HG03175 (cell line): ENCODE results near the gene DPP3.

ENCODE experiments used
- ATAC-seq: cut with Tn5 transposase; IDR thresholded peaks from one replicate; pipeline ENCODE4 v1.9.1; 2021; ENCODE audit warnings: mild to moderate bottlenecking, moderate library complexity; ENCODE audit not compliant: unreplicated experiment

Gene DPP3

GRCh38 chr11:66554602-66555001 is 74.4 kb downstream of the DPP3 start:
- ATAC-seq = no peak

DNA sequence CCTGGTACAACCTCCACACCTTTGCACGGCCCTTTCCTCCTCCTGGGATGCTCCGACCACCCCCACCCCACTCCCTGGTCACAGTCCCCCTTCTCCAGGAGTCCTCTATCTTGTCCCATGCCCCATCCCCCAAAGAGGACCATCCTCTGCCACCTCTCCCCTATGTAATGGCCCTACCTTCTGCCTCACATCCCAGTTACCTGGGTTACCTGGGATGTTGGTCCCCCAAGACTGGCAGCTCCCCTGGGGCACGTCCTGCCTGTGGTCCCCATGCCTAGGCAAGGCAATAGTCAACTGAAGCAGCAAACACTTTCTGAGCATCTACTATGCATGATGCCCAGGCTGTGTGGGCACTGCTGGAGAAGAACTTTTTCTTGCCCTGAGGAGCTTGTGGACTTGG is 75.2 kb downstream of the DPP3 start:
- ATAC-seq = no peak

- no peak for ATAC-seq
Measured at GRCh38 chr11:66556086-66556485, 75.9 kb downstream of the DPP3 start.

GRCh38 chr11:66557733-66558326 is 77.6 kb downstream of the DPP3 start:
- ATAC-seq = no peak
